Mesenchymal stem cell (in vitro differentiated cells and primary cell): ENCODE data around the gene LDHB.

ENCODE experiments used
- DNase-seq: peaks from one replicate; pipeline ENCODE4 v3.0.0-alpha.2; 2013
- H2AFZ ChIP-seq: one replicate; pipeline ENCODE4 v1.6.1; 2013; ENCODE audit warnings: low read depth, mild to moderate bottlenecking, control low read depth, inconsistent platforms, low read length, moderate library complexity
- H2AK5ac ChIP-seq: 2 replicates; pipeline ENCODE4 v1.6.1; 2013; ENCODE audit warnings: low read length, moderate library complexity, mild to moderate bottlenecking, inconsistent platforms; ENCODE audit not compliant: severe bottlenecking
- H2BK120ac ChIP-seq: one replicate; pipeline ENCODE4 v1.6.1; 2013; ENCODE audit warnings: low read depth, mild to moderate bottlenecking, inconsistent platforms, low read length, moderate library complexity
- H2BK12ac ChIP-seq, 2 experiments: one replicate each; pipeline ENCODE4 v1.6.1; 2013; ENCODE audit warnings: inconsistent platforms in 2 of 2, low read length in 2 of 2, mild to moderate bottlenecking in 2 of 2, moderate library complexity in 2 of 2, control low read depth in 1 of 2
- H2BK15ac ChIP-seq: one replicate; pipeline ENCODE4 v1.6.1; 2013; ENCODE audit warnings: mild to moderate bottlenecking, low read depth, inconsistent platforms; ENCODE audit not compliant: poor library complexity, severe bottlenecking
- H2BK5ac ChIP-seq: 2 replicates; pipeline ENCODE4 v1.6.1; 2013; ENCODE audit warnings: low read depth, mild to moderate bottlenecking, low read length, control low read depth, inconsistent platforms; ENCODE audit not compliant: poor library complexity, severe bottlenecking
- H3K14ac ChIP-seq, 2 experiments: one replicate each; pipeline ENCODE4 v1.6.1; 2013; ENCODE audit warnings: inconsistent platforms in 2 of 2, low read length in 2 of 2, control low read depth in 1 of 2, mild to moderate bottlenecking in 1 of 2, moderate library complexity in 1 of 2
- H3K18ac ChIP-seq, 2 experiments: one replicate each; pipeline ENCODE4 v1.6.1; 2013; ENCODE audit warnings: inconsistent platforms in 2 of 2, low read length in 2 of 2, control low read depth in 1 of 2, low read depth in 1 of 2, mild to moderate bottlenecking in 1 of 2
- H3K23ac ChIP-seq, 2 experiments: one replicate each; pipeline ENCODE4 v1.6.1; 2013; ENCODE audit warnings: inconsistent platforms in 2 of 2, low read length in 2 of 2, mild to moderate bottlenecking in 2 of 2, moderate library complexity in 2 of 2, control low read depth in 1 of 2
- H3K27ac ChIP-seq: 2 replicates; pipeline ENCODE4 v1.5.1; 2013; ENCODE audit warnings: mild to moderate bottlenecking, moderate library complexity, low read length, control low read depth, inconsistent platforms; ENCODE audit not compliant: poor library complexity, severe bottlenecking
- H3K27me3 ChIP-seq, 2 experiments: 2 replicates each; pipeline versions ENCODE4 v1.6.1 to v1.7.0; 2013; ENCODE audit warnings: low read length in 2 of 2, mild to moderate bottlenecking in 2 of 2, moderate library complexity in 2 of 2, control low read depth in 1 of 2, inconsistent platforms in 1 of 2; ENCODE audit not compliant: control insufficient read depth in 1 of 2, insufficient read depth in 1 of 2
- H3K36me3 ChIP-seq, 2 experiments: 2 replicates each; pipeline versions ENCODE4 v1.6.1 to v1.7.0; 2013; ENCODE audit warnings: low read length in 2 of 2, control low read depth in 1 of 2, inconsistent platforms in 1 of 2, low read depth in 1 of 2, mild to moderate bottlenecking in 1 of 2; ENCODE audit not compliant: insufficient read depth in 2 of 2, control insufficient read depth in 1 of 2
- H3K4ac ChIP-seq, 2 experiments: one replicate each; pipeline ENCODE4 v1.6.1; 2013; ENCODE audit warnings: inconsistent platforms in 2 of 2, low read length in 2 of 2, mild to moderate bottlenecking in 2 of 2, moderate library complexity in 2 of 2, control low read depth in 1 of 2, low read depth in 1 of 2
- H3K4me1 ChIP-seq: 2 replicates; pipeline ENCODE4 v1.6.1; 2013; ENCODE audit warnings: low read depth, low read length, control low read depth; ENCODE audit not compliant: control insufficient read depth, insufficient read depth
- H3K4me2 ChIP-seq: 2 replicates; pipeline ENCODE4 v1.6.1; 2013; ENCODE audit warnings: low read length, mild to moderate bottlenecking, inconsistent platforms; ENCODE audit not compliant: poor library complexity, severe bottlenecking
- H3K4me3 ChIP-seq, 2 experiments: 2 replicates each; pipeline versions ENCODE4 v1.5.1 to v1.7.0; 2013; ENCODE audit warnings: low read length in 2 of 2, mild to moderate bottlenecking in 2 of 2, control low read depth in 1 of 2, low read depth in 1 of 2; ENCODE audit not compliant: insufficient read depth in 1 of 2
- H3K79me1 ChIP-seq: replicated peaks from 2 replicates; pipeline ENCODE4 v1.6.1; 2013; ENCODE audit warnings: mild to moderate bottlenecking, control low read depth, low read length, inconsistent platforms; ENCODE audit not compliant: poor library complexity, severe bottlenecking
- H3K9ac ChIP-seq: 2 replicates; pipeline ENCODE4 v1.7.0; 2013; ENCODE audit warnings: mild to moderate bottlenecking, low read length, moderate library complexity
- H3K9me3 ChIP-seq: 2 replicates; pipeline ENCODE4 v1.7.0; 2013; ENCODE audit warnings: mild to moderate bottlenecking, low read length; ENCODE audit not compliant: control insufficient read depth
- H4K8ac ChIP-seq: one replicate; pipeline ENCODE4 v1.6.1; 2013; ENCODE audit warnings: inconsistent platforms, mild to moderate bottlenecking, low read length, moderate library complexity
- H4K91ac ChIP-seq: one replicate; pipeline ENCODE4 v1.6.1; 2013; ENCODE audit warnings: mild to moderate bottlenecking, low read length, inconsistent platforms
- WGBS: methylation state at CpG from one replicate; pipeline ENCODE4 v1.1.7; 2013; ENCODE audit warnings: mixed read lengths; 5-methylcytosine and 5-hydroxymethylcytosine counted together

LDHB gene

DNA sequence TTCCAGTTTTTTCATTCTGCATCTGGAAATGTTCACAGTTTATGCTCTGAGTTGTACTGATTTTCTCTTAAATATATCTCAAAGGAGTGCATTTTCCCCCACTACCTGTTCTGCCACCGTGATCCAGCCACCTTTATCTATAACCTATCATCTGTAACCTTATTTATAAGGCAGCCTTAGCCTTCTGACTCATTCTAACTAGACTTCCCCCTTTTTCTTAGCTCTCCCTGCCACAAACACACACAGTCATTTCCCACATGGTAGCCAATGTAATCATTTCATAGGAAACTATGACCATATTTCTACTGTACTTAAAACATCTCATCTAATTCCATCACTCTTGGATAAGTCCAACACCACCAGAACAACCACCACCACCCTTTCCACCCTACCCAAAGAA lies 42.2 kb downstream of the LDHB start:
- DNase-seq = no peak
- Histone ChIP-seq H3K18ac (no peak overlapping the region), H2AK5ac (no peak overlapping the region), H2BK5ac (no peak overlapping the region), H2BK15ac (no peak overlapping the region), H3K4me3 (no peak overlapping the region), H3K9ac (no peak overlapping the region), H3K36me3 (no peaks in the 10 kb centered on the region), H4K91ac (no peak overlapping the region), H3K4ac (no peak overlapping the region), H2AFZ (no peak overlapping the region), H3K27ac (no peak overlapping the region), H2BK12ac (no peak overlapping the region), H3K79me1 (no peaks in the 10 kb centered on the region), H3K4me1 (no peaks in the 10 kb centered on the region), H2BK120ac (no peak overlapping the region), H3K14ac (no peak overlapping the region), H3K9me3 (no peaks in the 10 kb centered on the region), H4K8ac (no peak overlapping the region), H3K27me3 (no peaks in the 10 kb centered on the region), H3K23ac (no peak overlapping the region), H3K4me2 (no peak overlapping the region)
- 73% methylated on average over 1 of the region's 1 CpG for WGBS

DNA sequence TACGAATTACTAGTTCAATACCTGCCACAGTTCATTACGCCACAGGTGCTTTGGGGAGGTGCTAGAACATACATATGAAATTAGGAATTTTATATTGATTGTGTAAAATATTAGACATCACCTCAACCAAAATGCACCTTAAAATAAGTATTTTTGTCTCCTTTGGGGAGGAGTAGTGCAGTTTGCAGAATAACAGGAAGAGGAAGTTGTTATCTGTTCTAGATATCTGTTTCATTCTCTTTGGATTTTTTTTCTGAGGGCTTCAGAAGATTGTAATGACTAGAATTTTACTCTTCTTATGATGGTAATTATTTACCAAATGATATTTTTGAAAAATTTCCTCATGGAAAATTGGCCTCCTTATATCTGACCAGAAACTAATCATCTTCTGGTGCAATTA lies 43.1 kb downstream of the LDHB start:
- no peaks in the 10 kb centered on the region for H3K27me3 ChIP-seq
- no peak overlapping the region for H2BK120ac ChIP-seq
- no peak overlapping the region for H2BK12ac ChIP-seq
- no CpG with 5 or more reads among the region's 2 CpGs for WGBS
- no peak overlapping the region for H3K4me2 ChIP-seq
- H3K9ac ChIP-seq = no peak overlapping the region
- H3K18ac ChIP-seq = no peak overlapping the region
- H3K4ac ChIP-seq = no peak overlapping the region
- H3K27ac ChIP-seq = no peak overlapping the region
- no peak overlapping the region for H4K91ac ChIP-seq
- no peaks in the 10 kb centered on the region for H3K9me3 ChIP-seq
- no peak overlapping the region for H2BK15ac ChIP-seq
- H2BK5ac ChIP-seq = no peak overlapping the region
- H3K79me1 ChIP-seq = no peaks in the 10 kb centered on the region
- H2AK5ac ChIP-seq = no peak overlapping the region
- H3K14ac ChIP-seq = no peak overlapping the region
- no peak overlapping the region for H3K4me3 ChIP-seq
- no peak for DNase-seq
- no peak overlapping the region for H2AFZ ChIP-seq
- H3K23ac ChIP-seq = no peak overlapping the region
- no peak overlapping the region for H4K8ac ChIP-seq
- H3K4me1 ChIP-seq = no peaks in the 10 kb centered on the region
- no peaks in the 10 kb centered on the region for H3K36me3 ChIP-seq

GRCh38 chr12:21613931-21614330 lies 43.7 kb downstream of the LDHB start:
- H3K79me1 ChIP-seq = no peaks in the 10 kb centered on the region
- no peak overlapping the region for H2BK15ac ChIP-seq
- no peaks in the 10 kb centered on the region for H3K4me1 ChIP-seq
- no peak overlapping the region for H2BK5ac ChIP-seq
- H3K4ac ChIP-seq = no peak overlapping the region
- H3K27ac ChIP-seq = no peak overlapping the region
- H3K9ac ChIP-seq = no peak overlapping the region
- H3K14ac ChIP-seq = no peak overlapping the region
- no peaks in the 10 kb centered on the region for H3K27me3 ChIP-seq
- H3K18ac ChIP-seq = no peak overlapping the region
- H3K36me3 ChIP-seq = no peaks in the 10 kb centered on the region
- H3K9me3 ChIP-seq = no peaks in the 10 kb centered on the region
- H2BK120ac ChIP-seq = no peak overlapping the region
- no peak overlapping the region for H2AK5ac ChIP-seq
- no peak overlapping the region for H3K4me2 ChIP-seq
- no peak overlapping the region for H2BK12ac ChIP-seq
- H3K4me3 ChIP-seq = no peak overlapping the region
- no peak overlapping the region for H4K8ac ChIP-seq
- no peak overlapping the region for H4K91ac ChIP-seq
- no peak overlapping the region for H2AFZ ChIP-seq
- no peak for DNase-seq
- H3K23ac ChIP-seq = no peak overlapping the region
- no CpG with 5 or more reads among the region's 2 CpGs for WGBS

GRCh38 chr12:21608196-21608595 lies 49.4 kb downstream of the LDHB start:
- no peak overlapping the region for H2AFZ ChIP-seq
- no peak overlapping the region for H4K8ac ChIP-seq
- no peak overlapping the region for H2BK15ac ChIP-seq
- H3K4me3 ChIP-seq = no peak overlapping the region
- DNase-seq = no peak
- H3K27me3 ChIP-seq = peaks cover 0 to 3% of the 10 kb centered on the region in 2 experiments
- no peak overlapping the region for H2BK12ac ChIP-seq
- H4K91ac ChIP-seq = no peak overlapping the region
- no peak overlapping the region for H3K4me2 ChIP-seq
- no peaks in the 10 kb centered on the region for H3K36me3 ChIP-seq
- no peaks in the 10 kb centered on the region for H3K79me1 ChIP-seq
- no peak overlapping the region for H3K27ac ChIP-seq
- H3K14ac ChIP-seq = no peak overlapping the region
- no peaks in the 10 kb centered on the region for H3K9me3 ChIP-seq
- no peak overlapping the region for H3K23ac ChIP-seq
- no peak overlapping the region for H2AK5ac ChIP-seq
- no peak overlapping the region for H3K18ac ChIP-seq
- H3K9ac ChIP-seq = no peak overlapping the region
- no peaks in the 10 kb centered on the region for H3K4me1 ChIP-seq
- H3K4ac ChIP-seq = no peak overlapping the region
- H2BK5ac ChIP-seq = no peak overlapping the region
- H2BK120ac ChIP-seq = no peak overlapping the region
